Prostate gland (tissue), 2 donors: ENCODE data around the gene GGT7.

Experiments used
- POLR2A ChIP-seq: fragments of 450-650 bp; IDR thresholded peaks from one replicate; pipeline ENCODE4 v1.6.1; 2016; ENCODE audit warnings: antibody characterized with exemption, mild to moderate bottlenecking
- TF ChIP-seq, protein P1 (sequence below), 4 experiments: fragments of 200-600 bp in 2 of 4; fragments of 450-650 bp in 2 of 4; sonication (generic) in 2 of 4; IDR thresholded peaks; 1 replicate in 3 of 4; 2 replicates in 1 of 4; pipeline ENCODE4 v1.5.1; 2016 to 2019; ENCODE audit warnings: antibody characterized with exemption in 4 of 4, mild to moderate bottlenecking in 2 of 4, moderate library complexity in 2 of 4

- TF ChIP-seq, protein P1, sequence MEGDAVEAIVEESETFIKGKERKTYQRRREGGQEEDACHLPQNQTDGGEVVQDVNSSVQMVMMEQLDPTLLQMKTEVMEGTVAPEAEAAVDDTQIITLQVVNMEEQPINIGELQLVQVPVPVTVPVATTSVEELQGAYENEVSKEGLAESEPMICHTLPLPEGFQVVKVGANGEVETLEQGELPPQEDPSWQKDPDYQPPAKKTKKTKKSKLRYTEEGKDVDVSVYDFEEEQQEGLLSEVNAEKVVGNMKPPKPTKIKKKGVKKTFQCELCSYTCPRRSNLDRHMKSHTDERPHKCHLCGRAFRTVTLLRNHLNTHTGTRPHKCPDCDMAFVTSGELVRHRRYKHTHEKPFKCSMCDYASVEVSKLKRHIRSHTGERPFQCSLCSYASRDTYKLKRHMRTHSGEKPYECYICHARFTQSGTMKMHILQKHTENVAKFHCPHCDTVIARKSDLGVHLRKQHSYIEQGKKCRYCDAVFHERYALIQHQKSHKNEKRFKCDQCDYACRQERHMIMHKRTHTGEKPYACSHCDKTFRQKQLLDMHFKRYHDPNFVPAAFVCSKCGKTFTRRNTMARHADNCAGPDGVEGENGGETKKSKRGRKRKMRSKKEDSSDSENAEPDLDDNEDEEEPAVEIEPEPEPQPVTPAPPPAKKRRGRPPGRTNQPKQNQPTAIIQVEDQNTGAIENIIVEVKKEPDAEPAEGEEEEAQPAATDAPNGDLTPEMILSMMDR (IDR thresholded peaks at IDR 0.05) = no peak
- TF ChIP-seq POLR2A = no peak
Observed at GRCh38 chr20:34915131-34915530, 42.5 kb upstream of the GGT7 start.
